HepG2 (cell line): ENCODE results near the gene SERPINA3.

Experiments used
- ATF7 ChIP-seq, 2 experiments: fragments of 450-650 bp in 1 of 2; sonication (generic) in 1 of 2; formaldehyde crosslinking in 1 of 2; IDR thresholded peaks; 2 replicates each; pipeline versions ENCODE4 v1.4.0 to v1.6.1; 2016 to 2020; ENCODE audit warnings: antibody characterized with exemption in 1 of 2, mild to moderate bottlenecking in 1 of 2, missing genetic modification reagents in 1 of 2
- CEBPB ChIP-seq: IDR thresholded peaks from 2 replicates; pipeline ENCODE4 v1.6.1; 2011; ENCODE audit warnings: low read depth, low read length, improper control_type of control experiment, borderline replicate concordance
- CTCF ChIP-seq: sonication (generic); formaldehyde crosslinking; IDR thresholded peaks from 2 replicates; pipeline ENCODE4 v1.5.0; 2020; ENCODE audit warnings: mild to moderate bottlenecking, missing genetic modification reagents, moderate library complexity
- FOXC1 ChIP-seq: sonication (generic); formaldehyde crosslinking; IDR thresholded peaks from 2 replicates; pipeline ENCODE4 v1.8.0; 2022; ENCODE audit warnings: mild to moderate bottlenecking, missing genetic modification reagents, borderline replicate concordance
- MED8 ChIP-seq: sonication (generic); formaldehyde crosslinking; IDR thresholded peaks from 2 replicates; pipeline ENCODE4 v1.8.1; 2023; ENCODE audit warnings: mild to moderate bottlenecking, missing genetic modification reagents; ENCODE audit not compliant: insufficient replicate concordance
- MTF1 ChIP-seq: sonication (generic); formaldehyde crosslinking; IDR thresholded peaks from 2 replicates; pipeline ENCODE4 v1.5.0; 2020; ENCODE audit warnings: missing genetic modification reagents
- PHF20 ChIP-seq: sonication (generic); formaldehyde crosslinking; IDR thresholded peaks from 2 replicates; pipeline ENCODE4 v1.5.0; 2020; ENCODE audit warnings: mild to moderate bottlenecking, missing genetic modification reagents
- ZNF276 ChIP-seq: sonication (generic); formaldehyde crosslinking; IDR thresholded peaks from 2 replicates; pipeline ENCODE4 v1.4.0; 2020; ENCODE audit warnings: mild to moderate bottlenecking, low read depth, missing genetic modification reagents
- ZNF281 ChIP-seq: sonication (generic); formaldehyde crosslinking; IDR thresholded peaks from 2 replicates; pipeline ENCODE4 v1.4.0; 2020; ENCODE audit warnings: missing genetic modification reagents, borderline replicate concordance
- ZNF282 ChIP-seq: fragments of 450-650 bp; IDR thresholded peaks from 2 replicates; pipeline ENCODE4 v1.6.1; 2018; ENCODE audit not compliant: partially characterized antibody
- ZNF337 ChIP-seq: sonication (generic); formaldehyde crosslinking; IDR thresholded peaks from 2 replicates; pipeline ENCODE4 v1.5.1; 2020; ENCODE audit warnings: missing genetic modification reagents, low read depth, mild to moderate bottlenecking, borderline replicate concordance
- ZNF503 ChIP-seq: sonication (generic); formaldehyde crosslinking; IDR thresholded peaks from 2 replicates; pipeline ENCODE4 v1.4.0; 2020; ENCODE audit warnings: missing genetic modification reagents
- ZNF558 ChIP-seq: sonication (generic); formaldehyde crosslinking; IDR thresholded peaks from 2 replicates; pipeline ENCODE4 v1.9.0; 2022; ENCODE audit warnings: mild to moderate bottlenecking, missing genetic modification reagents, borderline replicate concordance

GRCh38 chr14:94570440-94570839 lies 41.8 kb upstream of the SERPINA3 start:
- no peak for TF ChIP-seq CEBPB
- TF ChIP-seq ZNF337 (CRISPR knock-in tag), result no peak
- TF ChIP-seq MED8 (CRISPR knock-in tag), result no peak
- no peak for TF ChIP-seq PHF20 (CRISPR knock-in tag)
- TF ChIP-seq CTCF, result no peak
- TF ChIP-seq ZNF503 (CRISPR knock-in tag), result no peak
- no peak for TF ChIP-seq ZNF282
- TF ChIP-seq ZNF281 (CRISPR knock-in tag), result no peak
- TF ChIP-seq ZNF276 (CRISPR knock-in tag), result no peak
- TF ChIP-seq MTF1, result no peak
- TF ChIP-seq ATF7 (IDR thresholded peaks at IDR 0.05), result no peak
- TF ChIP-seq ATF7 (CRISPR knock-in tag; IDR thresholded peaks at IDR 0.05), result no peak
- no peak for TF ChIP-seq ZNF558 (CRISPR knock-in tag)
- no peak for TF ChIP-seq FOXC1 (CRISPR knock-in tag)
